NCI-H510A (cell line): ENCODE measurements around the gene EEIG1.

Experiments used
- DNase-seq: peaks from one replicate; lab custom pipeline; 2025; lab: John Stamatoyannopoulos, UW

The EEIG1 gene

GRCh38 chr9:127959841-127960409 is 20.9 kb downstream of the EEIG1 start:
- DNase-seq, result no peak

DNA sequence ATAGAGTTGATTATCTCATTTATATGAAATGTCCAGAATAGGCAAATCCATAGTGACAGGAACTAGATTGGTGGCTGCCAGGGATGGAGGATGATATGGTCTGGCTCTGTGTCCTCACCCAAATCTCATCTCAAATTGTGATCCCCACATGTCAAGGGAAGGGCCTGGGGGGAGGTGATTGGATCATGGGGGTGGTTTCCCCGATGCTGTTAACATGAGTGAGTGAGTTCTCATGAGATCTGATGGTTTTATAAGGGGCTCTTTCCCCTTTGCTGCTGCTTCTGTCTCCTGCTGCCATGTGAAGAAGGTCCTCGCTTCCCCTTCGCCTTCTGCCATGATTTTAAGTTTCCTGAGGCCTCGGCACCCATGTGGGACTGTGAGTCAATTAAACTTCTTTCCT is 21.4 kb downstream of the EEIG1 start:
- no peak for DNase-seq

- DNase-seq, result no peak
These were observed 22.1 kb downstream of the EEIG1 start for GRCh38 chr9:127958728-127959127.

DNA sequence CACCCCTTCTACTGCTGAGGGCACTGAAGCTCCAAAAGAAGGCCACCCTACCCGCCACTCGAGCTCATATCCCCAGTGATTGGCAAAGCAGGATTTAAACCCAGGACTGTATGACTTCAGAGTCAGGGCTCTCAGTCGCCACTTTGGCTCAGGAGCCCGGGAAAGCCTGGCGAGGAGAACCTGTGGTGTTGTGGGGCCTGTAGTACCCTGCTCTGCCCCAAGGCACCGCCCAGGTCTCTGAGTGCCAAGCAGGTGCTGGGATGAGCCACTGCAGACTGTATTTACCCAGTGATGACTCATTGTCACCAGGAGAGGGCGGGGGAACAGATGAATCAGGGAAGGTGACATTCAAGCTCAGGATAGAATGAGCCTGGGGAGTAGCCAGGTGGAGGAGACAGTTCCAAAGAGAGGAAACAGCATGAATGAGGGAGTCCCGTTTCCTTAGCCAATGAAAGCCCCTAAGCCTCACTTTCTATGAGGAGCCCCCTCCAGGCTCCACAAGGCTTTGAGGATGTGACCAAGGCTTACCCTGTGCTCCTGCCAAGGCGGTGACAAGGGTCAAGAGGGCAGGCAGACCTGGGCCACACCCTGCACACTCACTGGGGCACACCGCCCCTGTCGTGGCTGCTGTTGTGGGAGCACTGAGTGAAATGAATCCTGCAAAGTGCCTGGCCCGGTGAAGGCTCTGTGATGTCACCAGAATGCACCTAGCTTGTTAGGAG is 25.3 kb downstream of the EEIG1 start:
- DNase-seq, result peak; percentile 97

DNA sequence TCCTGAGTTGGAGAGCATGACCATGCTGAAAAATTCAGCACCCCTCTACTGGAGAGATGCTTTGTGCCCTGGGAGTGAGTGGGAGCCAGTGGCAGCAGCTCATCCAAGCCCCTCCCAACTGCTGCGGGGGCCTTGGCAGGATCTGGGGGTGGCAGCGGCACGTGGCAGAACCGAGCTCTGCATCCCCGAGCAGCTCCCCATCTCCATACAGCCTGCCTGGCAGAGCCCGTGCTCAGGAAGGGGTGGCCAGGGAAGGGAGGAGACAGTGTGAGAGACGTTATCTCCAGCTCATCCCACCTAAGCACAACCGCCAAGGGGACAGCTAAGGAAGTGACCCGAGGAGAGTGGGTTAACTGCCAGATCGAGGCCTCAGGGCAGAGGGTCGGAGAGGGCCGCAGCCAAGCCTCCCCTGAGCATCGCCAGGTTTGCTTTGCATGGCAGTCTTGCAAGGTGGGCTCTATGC is 25.9 kb downstream of the EEIG1 start:
- no peak for DNase-seq

DNA sequence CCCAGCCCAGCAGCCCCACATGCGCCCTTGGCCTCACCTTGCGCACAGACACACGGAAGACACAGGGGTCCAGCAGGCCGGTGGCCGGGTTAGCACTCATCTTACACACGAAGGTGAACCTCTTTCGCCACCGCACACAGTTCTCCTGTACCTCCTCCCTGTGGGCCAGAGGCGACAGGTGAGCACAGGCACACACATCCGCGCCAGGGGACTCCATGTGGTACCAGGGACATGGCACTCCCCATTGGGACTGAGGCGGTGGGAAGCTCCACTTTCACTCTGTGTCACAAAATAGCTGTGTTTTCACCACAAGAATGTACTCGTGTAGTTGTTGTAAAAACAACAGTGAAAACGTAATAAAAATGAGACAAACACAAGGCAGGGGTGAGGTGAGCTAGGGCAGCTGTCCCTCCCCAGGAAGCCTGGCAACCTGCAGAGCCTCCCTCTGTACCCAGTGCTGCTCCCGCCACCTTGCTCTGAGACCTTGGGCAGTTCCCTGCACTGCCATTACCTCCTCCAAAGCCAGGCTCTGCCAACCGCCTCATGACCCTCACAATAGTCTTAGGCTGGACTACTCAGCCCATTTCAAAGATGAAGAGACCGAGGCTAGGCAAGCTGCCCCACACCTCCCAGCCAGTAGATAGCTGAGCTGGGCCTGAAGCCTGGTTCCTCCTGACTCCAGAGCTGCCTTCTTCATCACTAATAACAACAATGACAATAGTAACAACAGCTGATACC is 26.9 kb downstream of the EEIG1 start:
- DNase-seq, result no peak

DNA sequence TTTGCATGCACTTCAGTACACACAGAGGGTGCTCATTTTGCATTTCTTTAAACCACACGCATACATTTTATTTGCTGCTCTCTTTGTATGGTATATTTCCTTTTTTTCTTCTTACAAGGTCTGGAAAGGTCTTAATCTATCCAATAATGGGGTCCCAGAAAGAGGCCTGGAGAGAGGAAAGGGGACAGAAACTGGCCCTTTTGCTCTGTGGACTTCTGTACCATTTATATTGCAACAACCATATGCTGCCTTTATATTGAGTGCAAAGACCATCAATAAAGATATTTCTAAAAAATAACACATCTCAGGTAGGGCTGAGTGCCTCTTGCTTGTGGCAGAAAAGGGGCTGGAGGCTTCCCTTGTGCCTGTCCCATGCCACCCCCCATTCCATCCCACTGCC is 27.6 kb downstream of the EEIG1 start:
- no peak for DNase-seq

- no peak for DNase-seq
These were observed 30.1 kb downstream of the EEIG1 start for GRCh38 chr9:127950513-127951289.

GRCh38 chr9:127949827-127950512 is 30.8 kb downstream of the EEIG1 start:
- no peak for DNase-seq

GRCh38 chr9:127947841-127948710 is 32.7 kb downstream of the EEIG1 start:
- no peak for DNase-seq

DNA sequence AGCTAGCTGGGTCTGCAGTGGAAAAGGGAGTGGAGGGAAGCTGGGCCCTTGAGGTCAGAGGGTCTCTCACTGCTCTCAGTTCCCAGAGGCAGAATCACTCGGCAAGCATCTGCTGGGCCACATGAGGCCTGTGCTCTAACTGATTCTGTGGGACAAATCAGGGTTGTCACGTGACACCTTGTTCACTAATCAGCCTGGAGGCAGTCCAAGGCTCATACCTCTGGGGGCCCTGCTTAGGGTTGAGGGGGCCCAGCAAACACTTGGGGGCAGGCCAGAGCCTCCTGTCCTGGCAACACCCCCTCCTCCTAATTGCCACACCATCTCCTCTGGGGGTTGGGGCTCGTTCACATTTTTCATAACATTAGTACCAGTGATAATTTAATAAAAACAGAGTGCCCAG is 34.1 kb downstream of the EEIG1 start:
- DNase-seq, result no peak

GRCh38 chr9:127945942-127946341 is 34.8 kb downstream of the EEIG1 start:
- no peak for DNase-seq

DNA sequence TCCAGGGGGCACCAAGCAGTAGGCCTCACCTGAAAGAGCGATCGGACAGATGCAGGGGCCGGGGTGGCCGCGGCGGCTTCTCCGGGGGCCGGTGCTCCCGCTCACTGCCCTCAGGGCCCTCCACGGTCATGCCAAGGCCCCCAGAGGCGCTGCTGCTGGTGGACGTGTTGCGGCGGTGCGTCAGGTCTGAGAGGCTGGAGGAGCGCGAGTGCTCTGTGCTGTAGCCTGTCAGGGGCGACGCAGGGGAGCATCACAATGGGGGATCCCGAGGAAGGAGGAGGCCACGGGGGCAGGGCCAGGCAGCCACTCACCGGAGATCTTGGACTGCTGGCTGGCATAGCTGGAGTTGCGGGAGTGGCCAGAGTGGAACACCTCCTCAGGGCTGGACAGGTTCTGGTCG is 35.5 kb downstream of the EEIG1 start:
- no peak for DNase-seq

DNA sequence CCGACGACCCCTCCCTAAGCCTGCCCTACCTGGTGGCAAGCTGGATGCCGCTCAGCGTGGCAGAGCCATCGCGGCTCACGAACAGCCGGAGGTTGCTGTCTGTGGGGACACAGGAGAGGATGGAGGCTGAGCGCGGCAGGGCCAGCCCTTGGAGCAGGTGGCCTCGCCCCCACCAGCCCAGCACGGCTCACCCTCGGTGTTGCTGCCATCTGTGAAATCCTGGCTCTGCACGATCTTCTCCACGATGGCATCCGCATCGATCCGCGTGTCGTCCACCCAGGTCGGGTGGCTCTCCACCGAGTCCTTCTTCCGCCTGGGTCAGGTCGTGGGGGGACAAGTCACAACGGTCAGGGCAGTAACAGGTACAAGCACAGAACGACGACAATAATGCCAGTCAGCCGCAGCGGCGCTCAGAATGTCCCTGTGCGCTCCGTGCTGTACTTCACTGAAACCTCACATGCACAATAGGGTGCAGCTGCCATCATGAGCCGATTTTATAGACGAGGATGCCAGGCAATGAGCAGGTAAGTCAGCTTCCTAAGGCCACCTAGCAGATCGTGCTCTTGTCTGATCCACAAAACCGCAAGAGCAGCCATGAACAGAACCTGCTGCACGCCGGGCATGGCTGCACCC is 36.1 kb downstream of the EEIG1 start:
- DNase-seq, result no peak

DNA sequence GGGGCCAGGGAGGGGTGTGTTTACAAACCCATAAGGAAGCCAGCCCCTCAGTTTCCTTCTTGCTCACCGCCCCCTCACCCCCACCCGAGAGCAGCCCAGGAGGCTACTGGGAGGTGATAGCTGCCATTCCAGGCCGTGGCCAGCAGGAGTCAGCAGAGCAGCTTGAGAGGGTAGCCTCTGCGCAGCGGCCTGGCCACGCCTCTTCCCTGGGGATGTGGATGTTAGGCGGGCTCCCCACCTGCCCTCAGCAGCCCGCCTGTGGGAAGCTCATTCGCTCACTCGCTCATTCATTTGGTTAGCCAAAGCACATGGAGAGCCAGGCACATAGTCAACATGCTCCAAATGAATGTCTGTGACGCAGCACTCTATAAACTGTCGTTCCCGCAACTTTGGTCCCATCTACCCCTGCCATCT is 37.1 kb downstream of the EEIG1 start:
- peak; percentile 86 for DNase-seq

- DNase-seq, result no peak
These were observed 37.7 kb downstream of the EEIG1 start for GRCh38 chr9:127943011-127943662.

GRCh38 chr9:127942216-127943010 is 38.4 kb downstream of the EEIG1 start:
- DNase-seq, result no peak

DNA sequence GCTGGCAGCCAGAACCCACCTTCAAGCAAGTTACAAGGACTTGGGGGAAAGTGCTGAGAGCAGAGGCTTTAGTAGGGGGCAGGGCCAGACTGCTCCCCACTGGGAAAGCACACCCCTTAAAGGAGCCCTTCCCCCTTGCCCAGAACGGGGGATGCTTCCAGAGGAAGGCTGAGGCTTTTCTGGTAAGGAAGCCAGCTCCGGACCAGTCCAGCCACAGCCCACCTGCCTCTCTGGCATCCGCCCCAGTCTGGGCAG is 38.9 kb downstream of the EEIG1 start:
- no peak for DNase-seq
